Measurements from ENCODE around the gene SLC1A5. TPM values are rescaled to one million over a fixed set of nuclear protein-coding genes. Genes with fewer than 3 reads are reported as not detected.
"Not testable (repeated sequence)": the region's sequence is repeated elsewhere in the genome, so short reads cannot be mapped to it uniquely, and the experiment has no call there.

Gene SLC1A5
- total and polyA plus RNA-seq, 7 donors: 3.2 to 12.6 (median 7.8) TPM

- ATAC-seq: no peak
- H3K27me3 ChIP-seq (ENCODE audit: insufficient read depth in 3 of 3, low read length in 2 of 3): peaks cover 0 to 2% (median 0%) of the 10 kb centered on the region in 3 donors
- peaks cover 0 to 28% of the 10 kb centered on the region in 2 donors for H3K36me3 ChIP-seq (ENCODE audit: insufficient read depth in 1 of 2, low read depth in 1 of 2)
- TF ChIP-seq CTCF (IDR thresholded peaks at IDR 0.05): no peak
- H3K27ac ChIP-seq: no peak overlapping the region
- WGBS, 3 donors: 89 to 94% (median 93%) methylated on average over 11 of the region's 11 CpGs
- DNase-seq: no peak
- intact Hi-C loops (cut with DNase I): no loop called here
- no peaks in the 10 kb centered on the region for H3K9me3 ChIP-seq
- no peaks in the 10 kb centered on the region for H3K4me1 ChIP-seq
- H3K4me3 ChIP-seq: no peak overlapping the region
These were observed 12.6 kb downstream of the SLC1A5 start for GRCh38 chr19:46775642-46776258.

- intact Hi-C loops (cut with DNase I): no loop called here
- no peak for TF ChIP-seq CTCF (IDR thresholded peaks at IDR 0.05)
- Histone ChIP-seq H3K9me3 (no peaks in the 10 kb centered on the region), H3K4me3 (no peak overlapping the region), H3K27ac (no peak overlapping the region), H3K36me3 (ENCODE audit: insufficient read depth in 1 of 2, low read depth in 1 of 2) (peaks cover 0 to 21% of the 10 kb centered on the region in 2 donors), H3K4me1 (no peaks in the 10 kb centered on the region), H3K27me3 (ENCODE audit: insufficient read depth in 3 of 3, low read length in 2 of 3) (no peaks in the 10 kb centered on the region)
- DNase-seq: no peak
- WGBS, 3 donors: 37 to 50% (median 41%) methylated on average over 7 of the region's 7 CpGs
- no peak for ATAC-seq
These were observed 15.4 kb downstream of the SLC1A5 start for GRCh38 chr19:46773018-46773399.

DNA sequence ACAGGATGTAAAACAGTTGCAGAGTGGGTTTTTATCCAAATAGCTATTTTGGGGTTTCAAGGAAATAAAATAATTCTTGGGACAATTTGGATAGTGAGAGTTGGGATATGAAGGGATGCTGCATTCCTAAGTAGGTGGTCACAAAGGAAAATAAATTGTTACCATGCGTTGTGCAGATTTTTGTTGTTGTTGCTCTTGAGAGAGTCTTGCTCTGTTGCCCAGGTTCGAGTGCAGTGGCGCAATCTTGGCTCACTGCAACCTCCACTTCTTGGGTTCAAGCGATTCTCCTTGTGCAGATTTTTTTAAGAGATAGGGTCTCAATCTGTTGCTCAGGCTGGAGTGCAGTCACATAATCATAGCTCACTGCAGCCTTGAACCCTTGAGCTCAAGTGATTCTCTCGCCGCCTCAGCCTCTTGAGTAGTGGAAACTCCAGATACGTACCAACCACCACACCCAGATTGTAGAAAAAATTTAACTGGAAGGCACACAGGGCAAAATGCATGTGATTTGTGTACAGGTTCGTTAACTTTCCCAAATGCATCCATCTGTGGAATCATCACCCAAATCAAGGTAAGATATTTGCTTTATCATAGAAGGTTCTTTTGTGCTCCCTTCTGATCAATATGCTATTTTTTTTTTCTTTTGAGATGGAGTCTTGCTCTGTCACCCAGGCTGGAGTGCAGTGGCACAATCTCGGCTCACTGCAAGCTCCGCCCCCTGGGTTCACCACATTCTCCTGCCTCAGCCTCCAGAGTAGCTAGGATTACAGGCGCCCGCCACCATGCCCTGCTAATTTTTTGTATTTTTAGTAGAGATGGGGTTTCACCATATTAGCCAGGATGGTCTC is 16.0 kb downstream of the SLC1A5 start:
- Histone ChIP-seq H3K27ac (no peak overlapping the region), H3K36me3 (ENCODE audit: insufficient read depth in 1 of 2, low read depth in 1 of 2) (peaks cover 0 to 21% of the 10 kb centered on the region in 2 donors), H3K4me1 (no peaks in the 10 kb centered on the region), H3K27me3 (ENCODE audit: insufficient read depth in 3 of 3, low read length in 2 of 3) (no peaks in the 10 kb centered on the region), H3K4me3 (no peak overlapping the region), H3K9me3 (no peaks in the 10 kb centered on the region)
- ATAC-seq: no peak
- no peak for DNase-seq
- 82 to 86% (median 85%) methylated on average over 11 to 12 of the region's 12 CpGs for WGBS, 3 donors
- intact Hi-C loops (cut with DNase I): no loop called here
- TF ChIP-seq CTCF (IDR thresholded peaks at IDR 0.05): no peak

DNA sequence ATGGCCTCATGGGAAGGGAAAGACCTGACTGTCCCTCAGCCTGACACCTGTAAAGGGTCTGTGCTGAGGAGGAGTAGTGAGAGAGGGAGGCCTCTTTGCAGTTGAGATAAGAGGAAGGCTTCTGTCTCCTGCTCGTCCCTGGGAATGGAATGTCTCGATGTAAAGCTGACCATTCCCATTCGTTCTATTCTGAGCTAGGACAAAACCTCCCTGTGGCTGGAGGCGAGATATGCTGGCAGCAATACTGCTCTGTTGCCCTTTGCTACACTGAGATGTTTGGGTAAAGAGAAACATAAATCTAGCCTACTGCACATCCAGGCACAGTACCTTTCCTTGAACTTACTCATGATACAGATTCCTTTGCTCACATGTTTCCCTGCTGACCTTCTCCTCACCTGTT is 19.6 kb downstream of the SLC1A5 start:
- ATAC-seq; intact Hi-C loops (cut with DNase I): not testable (repeated sequence)
- WGBS, 3 donors: 31 to 49% (median 40%) methylated on average over 3 to 4 of the region's 4 CpGs

GRCh38 chr19:46766569-46767317 is 21.7 kb downstream of the SLC1A5 start:
- intact Hi-C loops (cut with DNase I): no loop called here
- Histone ChIP-seq H3K4me1 (peaks cover under 1% of the 10 kb centered on the region), H3K27ac (no peak overlapping the region), H3K4me3 (no peak overlapping the region), H3K9me3 (no peaks in the 10 kb centered on the region), H3K27me3 (ENCODE audit: insufficient read depth in 3 of 3, low read length in 2 of 3) (no peaks in the 10 kb centered on the region), H3K36me3 (ENCODE audit: insufficient read depth in 1 of 2, low read depth in 1 of 2) (no peaks in the 10 kb centered on the region)
- ATAC-seq (peak in 3 of 4 donors; percentile 40 to 48 (median 48)), DNase-seq (peak in 1 of 2 donors; percentile 37)
- peak; percentile 54 for TF ChIP-seq CTCF (IDR thresholded peaks at IDR 0.05)
- WGBS, 3 donors: 58 to 62% (median 61%) methylated on average over 17 to 18 of the region's 18 CpGs

More for the DNA sequence above, 19.6 kb downstream of the SLC1A5 start:
- H3K4me3 ChIP-seq; H3K9me3 ChIP-seq; H3K27me3 ChIP-seq (ENCODE audit: insufficient read depth in 3 of 3, low read length in 2 of 3); H3K36me3 ChIP-seq (ENCODE audit: insufficient read depth in 1 of 2, low read depth in 1 of 2); H3K4me1 ChIP-seq; DNase-seq; H3K27ac ChIP-seq: not testable (repeated sequence)
